ENCODE measurements around the gene TPBGL.

The TPBGL gene

GRCh38 chr11:75279273-75279672 is 38.7 kb downstream of the TPBGL start:
- no peak for TF ChIP-seq ZNF274 (IDR thresholded peaks at IDR 0.05; ENCODE audit: low read depth, low read length)
- no peak overlapping the region for H3K4me3 ChIP-seq (ENCODE audit: low read length)

GRCh38 chr11:75280227-75280701 is 39.7 kb downstream of the TPBGL start:
- TF ChIP-seq ZNF274 (IDR thresholded peaks at IDR 0.05; ENCODE audit: low read depth, low read length), result no peak
- no peak overlapping the region for H3K4me3 ChIP-seq (ENCODE audit: low read length)

GRCh38 chr11:75280770-75281468 is 40.3 kb downstream of the TPBGL start:
- no peak overlapping the region for H3K4me3 ChIP-seq (ENCODE audit: low read length)
- TF ChIP-seq ZNF274 (IDR thresholded peaks at IDR 0.05; ENCODE audit: low read depth, low read length), result no peak

GRCh38 chr11:75281469-75282095 is 41.0 kb downstream of the TPBGL start:
- no peak overlapping the region for H3K4me3 ChIP-seq (ENCODE audit: low read length)
- TF ChIP-seq ZNF274 (IDR thresholded peaks at IDR 0.05; ENCODE audit: low read depth, low read length), result no peak

GRCh38 chr11:75283391-75283931 is 42.9 kb downstream of the TPBGL start:
- H3K4me3 ChIP-seq (ENCODE audit: low read length), result no peak overlapping the region
- TF ChIP-seq ZNF274 (IDR thresholded peaks at IDR 0.05; ENCODE audit: low read depth, low read length), result no peak

GRCh38 chr11:75285776-75286360 is 45.3 kb downstream of the TPBGL start:
- TF ChIP-seq ZNF274 (IDR thresholded peaks at IDR 0.05; ENCODE audit: low read depth, low read length), result no peak
- no peak overlapping the region for H3K4me3 ChIP-seq (ENCODE audit: low read length)

- no peak for TF ChIP-seq ZNF274 (IDR thresholded peaks at IDR 0.05; ENCODE audit: low read depth, low read length)
- H3K4me3 ChIP-seq (ENCODE audit: low read length), result no peak overlapping the region
These were observed 46.4 kb downstream of the TPBGL start for GRCh38 chr11:75286826-75287465.

GRCh38 chr11:75287579-75287978 is 47.0 kb downstream of the TPBGL start:
- no peak overlapping the region for H3K4me3 ChIP-seq (ENCODE audit: low read length)
- no peak for TF ChIP-seq ZNF274 (IDR thresholded peaks at IDR 0.05; ENCODE audit: low read depth, low read length)

GRCh38 chr11:75289511-75289760 is 48.9 kb downstream of the TPBGL start:
- no peak for TF ChIP-seq ZNF274 (IDR thresholded peaks at IDR 0.05; ENCODE audit: low read depth, low read length)
- H3K4me3 ChIP-seq (ENCODE audit: low read length), result no peak overlapping the region

- H3K4me3 ChIP-seq (ENCODE audit: low read length), result no peak overlapping the region
- no peak for TF ChIP-seq ZNF274 (IDR thresholded peaks at IDR 0.05; ENCODE audit: low read depth, low read length)
These were observed 49.3 kb downstream of the TPBGL start for GRCh38 chr11:75289919-75290318.

- no peak for TF ChIP-seq ZNF274 (IDR thresholded peaks at IDR 0.05; ENCODE audit: low read depth, low read length)
- no peak overlapping the region for H3K4me3 ChIP-seq (ENCODE audit: low read length)
These were observed 51.2 kb downstream of the TPBGL start for GRCh38 chr11:75291741-75292140.

GRCh38 chr11:75292943-75293342 is 52.4 kb downstream of the TPBGL start:
- H3K4me3 ChIP-seq (ENCODE audit: low read length), result no peak overlapping the region

More at GRCh38 chr11:75292943-75293342, 52.4 kb downstream of the TPBGL start:
- no peak for TF ChIP-seq ZNF274 (IDR thresholded peaks at IDR 0.05; ENCODE audit: low read depth, low read length)

All from GM08714 (cell line).